PC-9 (cell line): ENCODE results near the gene TESMIN. TPM values are rescaled to one million over a fixed set of nuclear protein-coding genes. Genes with fewer than 3 reads are reported as not detected.
A peak's percentile ranks its signal among the peaks of the same experiment; 100 is the strongest.

Experiments
- BruUV-seq: library from RNA; stranded (reverse); fragments of 400-500 nt; replicated peaks from 2 replicates; lab custom pipeline; 2021; lab: Mats Ljungman, UMichigan
- CTCF ChIA-PET: fragments of 300-600 bp; sonication (Branson Sonifier 250); formaldehyde crosslinking; loops from one replicate; lab custom pipeline; 2022; ENCODE audit warnings: antibody characterized with exemption; lab: Charles Lee
- POLR2A ChIA-PET: fragments of 300-600 bp; sonication (Branson Sonifier 250); formaldehyde crosslinking; loops from one replicate; lab custom pipeline; 2022; ENCODE audit warnings: antibody characterized with exemption; ENCODE audit not compliant: unreplicated experiment; lab: Charles Lee
- DNase-seq, 2 experiments: peaks; one replicate each; pipeline versions ENCODE4 v3.0.0 to v3.0.0-alpha.2; 2015 to 2022; ENCODE audit warnings: mixed read lengths in 1 of 2
- H2AFZ ChIP-seq: fragments of 200-600 bp; sonication (generic); 2 replicates; pipeline ENCODE4 v1.8.1; 2017; ENCODE audit warnings: antibody characterized with exemption
- H3F3A ChIP-seq: fragments of 200-600 bp; sonication (generic); 2 replicates; pipeline ENCODE4 v1.8.1; 2017; ENCODE audit warnings: antibody characterized with exemption, mild to moderate bottlenecking, low read depth; ENCODE audit not compliant: insufficient read depth
- H3K27ac ChIP-seq: fragments of 200-600 bp; sonication (generic); 2 replicates; pipeline ENCODE4 v1.6.1; 2016; ENCODE audit warnings: mixed run types
- H3K27me3 ChIP-seq: fragments of 200-600 bp; sonication (generic); 2 replicates; pipeline ENCODE4 v1.6.1; 2016; ENCODE audit warnings: low read depth, mixed run types; ENCODE audit not compliant: insufficient read depth
- H3K36me3 ChIP-seq: fragments of 200-600 bp; sonication (generic); 2 replicates; pipeline ENCODE4 v1.6.1; 2016; ENCODE audit warnings: low read depth, mixed run types
- H3K4me1 ChIP-seq: fragments of 200-600 bp; sonication (generic); replicated peaks from 2 replicates; pipeline ENCODE4 v1.6.1; 2016; ENCODE audit warnings: mixed run types; ENCODE audit not compliant: insufficient read depth
- H3K4me2 ChIP-seq: fragments of 200-600 bp; sonication (generic); 2 replicates; pipeline ENCODE4 v1.6.1; 2017; ENCODE audit warnings: mixed run types
- H3K4me3 ChIP-seq: fragments of 200-600 bp; sonication (generic); 2 replicates; pipeline ENCODE4 v1.6.1; 2016; ENCODE audit warnings: mixed run types
- H3K79me2 ChIP-seq: fragments of 200-600 bp; sonication (generic); 2 replicates; pipeline ENCODE4 v1.6.1; 2017; ENCODE audit warnings: low read depth, mixed run types
- H3K9me2 ChIP-seq: fragments of 200-600 bp; sonication (generic); 2 replicates; pipeline ENCODE4 v1.8.1; 2017; ENCODE audit warnings: mild to moderate bottlenecking; ENCODE audit not compliant: insufficient read depth
- H3K9me3 ChIP-seq: fragments of 200-600 bp; sonication (generic); 2 replicates; pipeline ENCODE4 v1.8.1; 2016; ENCODE audit warnings: low read depth; ENCODE audit not compliant: insufficient read depth
- H4K20me1 ChIP-seq: fragments of 200-600 bp; sonication (generic); 2 replicates; pipeline ENCODE4 v1.8.1; 2017; ENCODE audit not compliant: insufficient read depth
- CTCF ChIP-seq: fragments of 200-600 bp; sonication (generic); conservative IDR thresholded peaks from 2 replicates; pipeline ENCODE4 v1.6.1; 2017; ENCODE audit warnings: mixed run types, antibody characterized with exemption, mild to moderate bottlenecking, moderate library complexity
- EZH2 ChIP-seq: fragments of 200-600 bp; sonication (generic); IDR thresholded peaks from 2 replicates; pipeline ENCODE4 v1.8.0; 2017; ENCODE audit warnings: antibody characterized with exemption, low read depth
- intact Hi-C: fragments of 100-400 bp; cut with micrococcal nuclease; formaldehyde crosslinking; loops from one replicate; pipeline ENCODE4 v1.10.0; 2022; ENCODE audit not compliant: unreplicated experiment
- total RNA-seq: library from RNA; stranded (reverse); gene quantifications from 2 replicates; pipeline ENCODE4 v1.2.3, GENCODE V29; 2021

TESMIN gene
- total RNA-seq, 1 experiment from 2014 or later = 23.9 TPM

- Histone ChIP-seq H3K4me2 (no peak overlapping the region; the same call in 1 of the 2 replicates), H3K9me3 (no peaks in the 10 kb centered on the region), H3K27ac (peak overlapping the region; percentile 88), H3K79me2 (no peaks in the 10 kb centered on the region), H3K27me3 (no peaks in the 10 kb centered on the region), H3K4me3 (no peak overlapping the region), H2AFZ (no peak overlapping the region), H3F3A (peaks cover 24% of the 10 kb centered on the region), H4K20me1 (no peaks in the 10 kb centered on the region), H3K36me3 (no peaks in the 10 kb centered on the region; the same call in none of the 2 replicates), H3K4me1 (peaks cover 23% of the 10 kb centered on the region), H3K9me2 (no peaks in the 10 kb centered on the region)
- CTCF ChIA-PET = interaction anchor here (0.6 kb wide), 1 partner anchor 1046 kb away, joined by 4 read pairs; no protein-coding TSS in a partner anchor
- TF ChIP-seq CTCF (no peak), EZH2 (no peak)
- POLR2A ChIA-PET = interaction anchor here (0.7 kb wide), 1 partner anchor 164 kb away, joined by 3 read pairs; no protein-coding TSS in a partner anchor
- intact Hi-C loops = loop anchor here (5.0 kb wide), 1 partner anchor 326 kb away; no protein-coding TSS in a partner anchor
- DNase-seq = no peak
- BruUV-seq = no TSS peak
Observed at GRCh38 chr11:68761801-68762200, 10.5 kb upstream of the TESMIN start.

- ChIA-PET POLR2A (no interaction called here), CTCF (no interaction called here)
- no peaks in the 10 kb centered on the region for H3K9me3 ChIP-seq
- H2AFZ ChIP-seq = no peak overlapping the region
- no peak overlapping the region for H3K27ac ChIP-seq
- intact Hi-C loops = loop anchor here (5.0 kb wide), 1 partner anchor 327 kb away; no protein-coding TSS in a partner anchor
- no peaks in the 10 kb centered on the region for H3K79me2 ChIP-seq
- BruUV-seq = no TSS peak
- no peaks in the 10 kb centered on the region; the same call in none of the 2 replicates for H3K36me3 ChIP-seq
- no peaks in the 10 kb centered on the region for H3K9me2 ChIP-seq
- peaks cover 23% of the 10 kb centered on the region for H3K4me1 ChIP-seq
- no peaks in the 10 kb centered on the region for H3K27me3 ChIP-seq
- H3F3A ChIP-seq = peaks cover 24% of the 10 kb centered on the region
- H3K4me3 ChIP-seq = no peak overlapping the region
- no peak for DNase-seq
- TF ChIP-seq CTCF (no peak), EZH2 (no peak)
- H3K4me2 ChIP-seq = no peak overlapping the region
- no peaks in the 10 kb centered on the region for H4K20me1 ChIP-seq
Observed at GRCh38 chr11:68759991-68760390, 8.7 kb upstream of the TESMIN start.

GRCh38 chr11:68757711-68758110 is 6.4 kb upstream of the TESMIN start:
- no peaks in the 10 kb centered on the region for H3K9me3 ChIP-seq
- H3K36me3 ChIP-seq = no peaks in the 10 kb centered on the region; the same call in none of the 2 replicates
- H3K27me3 ChIP-seq = no peaks in the 10 kb centered on the region
- H2AFZ ChIP-seq = no peak overlapping the region
- no peak for DNase-seq
- H3K4me2 ChIP-seq = no peak overlapping the region
- no peak overlapping the region for H3K27ac ChIP-seq
- H3K4me1 ChIP-seq = peaks cover 10% of the 10 kb centered on the region
- no TSS peak for BruUV-seq
- TF ChIP-seq EZH2 (no peak), CTCF (no peak)
- peaks cover 18% of the 10 kb centered on the region for H3F3A ChIP-seq
- POLR2A ChIA-PET = no interaction called here
- no peaks in the 10 kb centered on the region for H3K9me2 ChIP-seq
- intact Hi-C loops = no loop called here
- no peak overlapping the region for H3K4me3 ChIP-seq
- H3K79me2 ChIP-seq = no peaks in the 10 kb centered on the region
- CTCF ChIA-PET = no interaction called here
- H4K20me1 ChIP-seq = no peaks in the 10 kb centered on the region
